Activated CD4-positive, alpha-beta T cell treated with anti-CD3 and anti-CD28 coated beads, Interleukin-2, amount 10 ng/mL, durations not matched to agents 24 days and 14 days (primary cell): ENCODE results near the gene ZFC3H1. TPM values are rescaled to one million over a fixed set of nuclear protein-coding genes. Genes with fewer than 3 reads are reported as not detected.
"Not testable (repeated sequence)": the region's sequence is repeated elsewhere in the genome, so short reads cannot be mapped to it uniquely, and the experiment has no call there.

Source experiments
- DNase-seq: peaks from one replicate; pipeline ENCODE4 v3.0.0; 2022
- H3K27ac Mint-ChIP-seq: one replicate; pipeline ENCODE4 v1.8.0; 2022; ENCODE audit warnings: mild to moderate bottlenecking, mixed read lengths
- H3K27me3 Mint-ChIP-seq: one replicate; pipeline ENCODE4 v1.8.0; 2022; ENCODE audit warnings: mixed read lengths
- H3K36me3 Mint-ChIP-seq: one replicate; pipeline ENCODE4 v1.8.0; 2022; ENCODE audit warnings: low read depth, mild to moderate bottlenecking, mixed read lengths
- H3K4me1 Mint-ChIP-seq: one replicate; pipeline ENCODE4 v1.8.0; 2021; ENCODE audit warnings: mixed read lengths
- H3K4me3 Mint-ChIP-seq: one replicate; pipeline ENCODE4 v1.8.0; 2022; ENCODE audit warnings: mild to moderate bottlenecking, moderate library complexity, mixed read lengths
- H3K9me3 Mint-ChIP-seq: one replicate; pipeline ENCODE4 v1.8.0; 2021; ENCODE audit warnings: mixed read lengths
- intact Hi-C: fragments of 100-400 bp; cut with micrococcal nuclease; formaldehyde crosslinking; loops from one replicate; pipeline ENCODE4 v1.15.1; 2023
- total RNA-seq: library from RNA; stranded (reverse); gene quantifications from 2 replicates; pipeline ENCODE4 v1.2.3, GENCODE V29; 2022

Gene ZFC3H1
- total RNA-seq, 1 donor from 2014 or later, result 64.6 TPM

- not testable (repeated sequence) for H3K27me3 Mint-ChIP-seq, DNase-seq, H3K27ac Mint-ChIP-seq, H3K9me3 Mint-ChIP-seq, H3K36me3 Mint-ChIP-seq
- intact Hi-C loops, result loop anchor here (10.0 kb wide), 1 partner anchor 1442 kb away; the partner anchor contains the start of gene CNOT2
- peaks cover 12% of the 10 kb centered on the region for H3K4me1 Mint-ChIP-seq
- H3K4me3 Mint-ChIP-seq, result peak overlapping the region; percentile 37
Measured at GRCh38 chr12:71687172-71687571, 23.5 kb upstream of the ZFC3H1 start.

GRCh38 chr12:71686658-71687025 is 23.0 kb upstream of the ZFC3H1 start:
- intact Hi-C loops, result loop anchor here (1.0 to 10.0 kb wide), 4 partner anchors 22 to 1442 kb away; partner anchors contain the start of genes CNOT2, RAB21, TBC1D15 and THAP2
- H3K27ac Mint-ChIP-seq, result peak overlapping the region; percentile 95

DNA sequence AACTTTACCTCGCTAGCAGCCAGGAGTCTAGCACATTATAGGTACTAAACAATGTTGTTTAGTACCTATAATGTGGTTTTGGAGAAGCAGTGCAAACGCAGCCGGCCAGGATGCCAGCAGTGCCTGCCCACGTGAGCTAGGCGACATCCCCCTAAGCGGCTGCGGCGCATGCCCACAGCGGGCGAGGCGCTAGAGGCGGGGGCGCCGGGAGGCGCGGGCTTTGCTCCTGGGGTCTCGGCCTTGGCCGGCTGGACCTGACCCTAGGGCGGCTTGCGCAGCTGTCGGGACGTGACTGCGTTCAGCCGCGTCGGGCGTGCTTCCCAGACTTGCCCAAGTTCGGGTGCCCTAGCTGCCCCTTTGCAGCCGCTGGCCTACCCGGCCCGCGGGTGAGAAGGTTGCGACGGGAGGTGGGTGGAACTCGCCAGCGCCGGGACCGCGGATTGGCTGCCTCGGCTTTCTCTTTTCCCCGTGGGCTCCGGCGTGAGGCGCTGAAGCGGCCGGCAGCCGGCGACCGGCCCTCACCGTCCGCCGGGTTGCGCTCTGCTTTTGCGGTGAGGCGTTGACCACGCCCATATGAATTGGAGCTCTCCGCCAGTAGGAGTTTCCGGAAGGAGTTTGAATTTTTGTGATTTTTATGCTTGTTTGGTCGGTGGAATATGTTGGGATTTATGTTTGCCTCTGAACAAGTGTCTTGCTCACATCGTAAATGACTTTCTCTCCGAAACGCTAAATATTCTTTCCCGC is 22.4 kb upstream of the ZFC3H1 start, which contains the start of gene TMEM19:
TSS of gene TMEM19 (plus strand) at position 169 of the 744 bp plus-strand sequence. CDS start 599 bp downstream, outside the sequence.
- intact Hi-C loops, result loop anchor here (1.0 to 10.0 kb wide), 4 partner anchors 22 to 1441 kb away; partner anchors contain the start of genes CNOT2, RAB21, TBC1D15 and THAP2
- Mint-ChIP-seq H3K27me3 (no peaks in the 10 kb centered on the region), H3K27ac (peak within 1 kb of the TSS; percentile 95), H3K9me3 (no peaks in the 10 kb centered on the region), H3K4me3 (peak within 1 kb of the TSS; percentile 92), H3K4me1 (peaks cover 12% of the 10 kb centered on the region), H3K36me3 (no peaks in the 10 kb centered on the region)
- DNase-seq, result peak; percentile 94

More at GRCh38 chr12:71686658-71687025, 23.0 kb upstream of the ZFC3H1 start:
- H3K27me3 Mint-ChIP-seq, result no peaks in the 10 kb centered on the region
- H3K9me3 Mint-ChIP-seq, result no peaks in the 10 kb centered on the region
- H3K4me3 Mint-ChIP-seq, result peak overlapping the region; percentile 92
- DNase-seq, result no peak
- H3K4me1 Mint-ChIP-seq, result peaks cover 12% of the 10 kb centered on the region
- peaks cover under 1% of the 10 kb centered on the region for H3K36me3 Mint-ChIP-seq

DNA sequence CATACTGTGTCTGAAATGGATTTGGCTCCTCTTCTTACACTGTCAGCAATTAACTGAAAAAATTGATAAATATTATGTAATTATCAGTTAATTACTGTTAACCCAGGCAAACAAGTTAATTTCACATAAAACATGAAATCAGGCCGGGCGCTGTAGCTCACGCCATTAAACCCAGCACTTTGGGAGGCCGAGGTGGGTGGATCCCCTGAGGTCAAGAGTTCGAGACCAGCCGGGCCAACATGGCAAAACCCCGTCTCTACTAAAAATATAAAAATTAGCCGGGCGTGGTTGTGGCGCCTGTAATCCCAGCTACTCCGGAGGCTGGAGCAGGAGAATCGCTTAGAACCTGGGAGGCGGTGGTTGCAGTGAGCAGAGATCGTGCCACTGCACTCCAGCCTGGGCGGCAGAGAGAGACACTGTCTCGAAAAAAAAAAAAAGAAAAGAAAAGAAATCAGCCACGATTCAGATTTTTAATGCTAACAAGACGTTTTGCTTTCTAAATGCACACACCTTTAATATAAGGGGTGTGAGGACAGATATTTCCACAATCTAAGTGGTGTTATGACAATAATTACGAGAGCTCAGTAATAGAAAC is 21.8 kb upstream of the ZFC3H1 start:
- intact Hi-C loops, result loop anchor here (10.0 kb wide), 1 partner anchor 1441 kb away; the partner anchor contains the start of gene CNOT2
- no peaks in the 10 kb centered on the region for H3K36me3 Mint-ChIP-seq
- H3K27me3 Mint-ChIP-seq, result no peaks in the 10 kb centered on the region
- H3K4me1 Mint-ChIP-seq, result peaks cover 12% of the 10 kb centered on the region
- H3K4me3 Mint-ChIP-seq, result peak overlapping the region; percentile 92
- peak overlapping the region; percentile 95 for H3K27ac Mint-ChIP-seq
- DNase-seq, result peak; percentile 56
- no peaks in the 10 kb centered on the region for H3K9me3 Mint-ChIP-seq

DNA sequence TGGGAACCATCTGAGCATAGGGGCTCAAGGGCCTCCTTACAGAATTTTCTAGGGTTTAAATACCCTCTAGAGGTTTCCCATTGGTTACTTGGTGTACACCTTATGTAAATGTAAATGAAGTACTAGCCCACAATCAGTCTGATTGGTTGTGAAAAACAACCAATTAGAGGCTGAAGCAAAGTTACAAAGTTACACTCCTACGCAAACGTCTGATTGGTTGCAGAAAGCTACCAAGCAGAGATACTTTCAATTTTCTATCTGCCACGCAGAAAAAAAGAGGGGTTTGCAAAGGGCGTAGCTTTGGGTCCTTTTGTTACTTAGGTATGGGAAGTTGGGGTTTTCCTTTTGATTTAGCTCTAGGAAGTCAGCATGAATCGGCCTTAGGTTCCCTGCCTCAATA is 20.4 kb upstream of the ZFC3H1 start:
- Mint-ChIP-seq H3K27ac (no peak overlapping the region), H3K36me3 (no peaks in the 10 kb centered on the region), H3K27me3 (peaks cover 3% of the 10 kb centered on the region), H3K4me1 (peaks cover 12% of the 10 kb centered on the region), H3K9me3 (no peaks in the 10 kb centered on the region), H3K4me3 (peak overlapping the region; percentile 55)
- intact Hi-C loops, result loop anchor here (10.0 kb wide), 1 partner anchor 1439 kb away; the partner anchor contains the start of gene CNOT2
- peak; percentile 72 for DNase-seq

DNA sequence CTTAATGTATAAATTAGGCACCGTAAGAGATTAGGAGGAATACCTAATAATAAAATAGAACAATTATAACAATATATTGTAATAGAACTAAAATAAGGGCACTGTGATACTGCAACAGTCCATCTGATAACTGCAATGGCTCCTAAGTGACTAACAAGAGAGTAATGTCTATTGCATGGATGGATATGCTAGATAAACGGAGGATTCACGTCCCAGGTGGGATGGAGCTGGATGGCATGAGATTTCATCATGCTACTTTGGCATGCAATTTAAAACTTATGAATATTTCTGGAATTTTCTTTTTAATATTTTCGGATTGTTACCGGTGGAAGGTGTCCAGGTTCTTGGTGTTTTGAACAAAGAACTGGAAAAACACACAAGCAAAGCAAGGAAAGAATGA is 20.0 kb upstream of the ZFC3H1 start:
- Mint-ChIP-seq H3K9me3 (no peaks in the 10 kb centered on the region), H3K36me3 (no peaks in the 10 kb centered on the region), H3K4me1 (peaks cover 12% of the 10 kb centered on the region), H3K27ac (no peak overlapping the region), H3K27me3 (peaks cover 3% of the 10 kb centered on the region), H3K4me3 (no peak overlapping the region)
- intact Hi-C loops, result loop anchor here (10.0 kb wide), 1 partner anchor 1439 kb away; the partner anchor contains the start of gene CNOT2
- DNase-seq, result no peak

GRCh38 chr12:71682466-71682865 is 18.8 kb upstream of the ZFC3H1 start:
- H3K4me3 Mint-ChIP-seq, result no peak overlapping the region
- H3K27ac Mint-ChIP-seq, result no peak overlapping the region
- peak; percentile 25 for DNase-seq
- peaks cover 3% of the 10 kb centered on the region for H3K27me3 Mint-ChIP-seq
- H3K9me3 Mint-ChIP-seq, result no peaks in the 10 kb centered on the region
- H3K36me3 Mint-ChIP-seq, result no peaks in the 10 kb centered on the region
- intact Hi-C loops, result loop anchor here (10.0 kb wide), 1 partner anchor 1438 kb away; the partner anchor contains the start of gene CNOT2
- H3K4me1 Mint-ChIP-seq, result peaks cover 6% of the 10 kb centered on the region

- no peak for DNase-seq
- Mint-ChIP-seq H3K27me3 (peaks cover 2% of the 10 kb centered on the region), H3K27ac (no peak overlapping the region), H3K4me1 (peaks cover 10% of the 10 kb centered on the region), H3K4me3 (no peak overlapping the region), H3K36me3 (peaks cover 7% of the 10 kb centered on the region), H3K9me3 (peaks cover 6% of the 10 kb centered on the region)
- intact Hi-C loops, result no loop called here
Measured at GRCh38 chr12:71671816-71672215, 8.2 kb upstream of the ZFC3H1 start.

GRCh38 chr12:71671311-71671710 is 7.7 kb upstream of the ZFC3H1 start:
- no peak for DNase-seq
- Mint-ChIP-seq H3K4me1 (peaks cover 10% of the 10 kb centered on the region), H3K9me3 (peaks cover 6% of the 10 kb centered on the region), H3K27ac (no peak overlapping the region), H3K4me3 (no peak overlapping the region), H3K36me3 (peaks cover 7% of the 10 kb centered on the region), H3K27me3 (peaks cover 2% of the 10 kb centered on the region)
- intact Hi-C loops, result no loop called here

- Mint-ChIP-seq H3K4me1 (peaks cover 17% of the 10 kb centered on the region), H3K36me3 (peaks cover 23% of the 10 kb centered on the region), H3K4me3 (no peak overlapping the region), H3K27ac (no peak overlapping the region), H3K27me3 (no peaks in the 10 kb centered on the region), H3K9me3 (peaks cover 6% of the 10 kb centered on the region)
- intact Hi-C loops, result no loop called here
- no peak for DNase-seq
Measured at GRCh38 chr12:71666259-71666658, 2.6 kb upstream of the ZFC3H1 start.

DNA sequence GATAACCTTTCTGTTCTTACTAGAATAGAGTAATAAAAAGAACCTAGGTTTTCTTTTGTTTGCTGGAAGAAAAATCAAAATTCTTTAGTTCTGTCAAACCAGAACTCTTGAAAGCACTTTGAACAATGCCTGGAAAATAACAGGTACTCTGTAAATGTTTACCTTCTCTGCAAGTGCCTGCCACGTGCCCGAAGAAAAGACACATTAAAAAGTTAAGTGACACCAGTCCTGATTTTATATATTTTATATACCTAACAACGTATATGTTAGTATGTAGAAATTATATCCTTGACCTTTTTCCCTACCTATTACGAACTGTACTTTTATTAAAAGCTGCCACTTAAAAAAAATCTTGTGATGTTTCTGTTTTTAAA is 1.4 kb upstream of the ZFC3H1 start:
- no peaks in the 10 kb centered on the region for H3K27me3 Mint-ChIP-seq
- peak overlapping the region; percentile 99 for H3K27ac Mint-ChIP-seq
- H3K4me3 Mint-ChIP-seq, result peak overlapping the region; percentile 97
- intact Hi-C loops, result no loop called here
- DNase-seq, result no peak
- peaks cover 18% of the 10 kb centered on the region for H3K4me1 Mint-ChIP-seq
- peaks cover 6% of the 10 kb centered on the region for H3K9me3 Mint-ChIP-seq
- peaks cover 26% of the 10 kb centered on the region for H3K36me3 Mint-ChIP-seq

GRCh38 chr12:71664411-71665089 is 902 bp upstream of the ZFC3H1 start:
- H3K27ac Mint-ChIP-seq, result peak overlapping the region; percentile 99
- no peaks in the 10 kb centered on the region for H3K27me3 Mint-ChIP-seq
- peaks cover 29% of the 10 kb centered on the region for H3K36me3 Mint-ChIP-seq
- H3K4me1 Mint-ChIP-seq, result peaks cover 21% of the 10 kb centered on the region
- intact Hi-C loops, result loop anchor here (1.0 kb wide), 2 partner anchors 22 to 91 kb away; partner anchors contain the start of gene TMEM19
- peak overlapping the region; percentile 97 for H3K4me3 Mint-ChIP-seq
- DNase-seq, result no peak
- H3K9me3 Mint-ChIP-seq, result peaks cover 6% of the 10 kb centered on the region

DNA sequence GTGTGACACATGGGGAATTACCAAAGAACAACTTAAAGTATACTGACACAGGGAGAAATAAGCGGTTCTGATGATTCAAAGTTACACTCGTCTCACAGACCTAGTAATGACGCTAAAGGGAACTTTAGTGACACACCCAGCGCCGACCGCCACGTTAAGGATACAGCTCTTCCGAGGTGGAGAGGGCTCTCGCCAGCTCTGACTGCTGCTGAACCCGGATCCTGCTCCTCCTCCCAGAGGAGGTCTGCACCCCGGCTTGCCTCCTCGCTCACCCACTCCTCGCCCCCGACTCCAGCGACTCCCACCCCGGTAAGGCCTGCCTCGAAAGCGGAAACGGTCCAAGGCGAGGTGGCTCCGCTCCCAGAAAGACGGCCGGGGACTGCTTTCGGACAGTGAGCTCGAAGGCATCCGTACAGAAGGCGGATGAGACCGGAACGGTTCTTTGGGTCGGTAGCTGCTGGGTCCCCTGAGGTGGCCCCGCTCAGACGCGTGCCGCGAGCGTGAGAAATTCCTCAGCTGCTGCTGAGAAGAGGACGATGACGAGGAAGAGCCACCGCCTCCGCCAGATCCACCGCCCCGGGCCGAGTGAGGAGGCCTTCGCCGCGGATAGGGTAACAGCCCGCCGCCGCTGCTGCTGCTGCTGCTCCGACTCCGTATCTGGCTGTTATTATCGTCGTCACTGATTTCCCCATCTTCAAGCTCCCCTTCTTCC is 643 bp downstream of the ZFC3H1 start:
- Mint-ChIP-seq H3K27ac (peak overlapping the region; percentile 99), H3K36me3 (peaks cover 44% of the 10 kb centered on the region), H3K27me3 (no peaks in the 10 kb centered on the region), H3K4me1 (peaks cover 30% of the 10 kb centered on the region), H3K4me3 (peak overlapping the region; percentile 97), H3K9me3 (peaks cover 6% of the 10 kb centered on the region)
- peak; percentile 90 for DNase-seq
- intact Hi-C loops, result loop anchor here (1.0 to 2.0 kb wide), 5 partner anchors 8 to 1924 kb away; partner anchors contain the start of genes RAB3IP and TBC1D15
